SIG-M5 treated with dmso at 0.1 percent for 504 hours (cell line): ENCODE measurements around the gene FNDC3B.
"Not testable (repeated sequence)": the region's sequence is repeated elsewhere in the genome, so short reads cannot be mapped to it uniquely, and the experiment has no call there.

Source experiments
- DNase-seq: peaks from one replicate; lab custom pipeline; 2025; ENCODE audit not compliant: unreplicated experiment; lab: John Stamatoyannopoulos, UW

FNDC3B gene

GRCh38 chr3:172090035-172090434 lies 50.7 kb downstream of the FNDC3B start:
- DNase-seq, result no peak

DNA sequence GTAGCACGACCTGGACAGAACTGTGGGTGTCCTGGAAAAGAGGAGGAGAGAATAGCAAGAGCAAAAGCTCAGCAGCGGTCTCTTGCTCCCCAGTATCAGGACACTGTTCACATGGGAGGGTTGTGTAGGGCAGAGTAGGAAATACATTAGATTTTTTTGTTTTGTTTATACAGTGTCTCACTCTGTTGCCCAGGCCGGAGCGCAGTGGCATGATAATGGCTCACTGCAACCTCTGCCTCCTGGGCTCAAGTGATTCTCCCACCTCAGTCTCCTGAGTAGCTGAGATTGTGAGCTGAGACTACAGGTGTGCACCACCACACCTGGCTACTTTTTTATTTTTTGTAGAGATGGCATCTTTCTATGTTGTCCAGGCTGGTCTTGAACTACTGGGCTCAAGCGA lies 53.3 kb downstream of the FNDC3B start:
- DNase-seq, result no peak

- DNase-seq, result not testable (repeated sequence)
Measured at GRCh38 chr3:172093581-172094443, 54.4 kb downstream of the FNDC3B start.

DNA sequence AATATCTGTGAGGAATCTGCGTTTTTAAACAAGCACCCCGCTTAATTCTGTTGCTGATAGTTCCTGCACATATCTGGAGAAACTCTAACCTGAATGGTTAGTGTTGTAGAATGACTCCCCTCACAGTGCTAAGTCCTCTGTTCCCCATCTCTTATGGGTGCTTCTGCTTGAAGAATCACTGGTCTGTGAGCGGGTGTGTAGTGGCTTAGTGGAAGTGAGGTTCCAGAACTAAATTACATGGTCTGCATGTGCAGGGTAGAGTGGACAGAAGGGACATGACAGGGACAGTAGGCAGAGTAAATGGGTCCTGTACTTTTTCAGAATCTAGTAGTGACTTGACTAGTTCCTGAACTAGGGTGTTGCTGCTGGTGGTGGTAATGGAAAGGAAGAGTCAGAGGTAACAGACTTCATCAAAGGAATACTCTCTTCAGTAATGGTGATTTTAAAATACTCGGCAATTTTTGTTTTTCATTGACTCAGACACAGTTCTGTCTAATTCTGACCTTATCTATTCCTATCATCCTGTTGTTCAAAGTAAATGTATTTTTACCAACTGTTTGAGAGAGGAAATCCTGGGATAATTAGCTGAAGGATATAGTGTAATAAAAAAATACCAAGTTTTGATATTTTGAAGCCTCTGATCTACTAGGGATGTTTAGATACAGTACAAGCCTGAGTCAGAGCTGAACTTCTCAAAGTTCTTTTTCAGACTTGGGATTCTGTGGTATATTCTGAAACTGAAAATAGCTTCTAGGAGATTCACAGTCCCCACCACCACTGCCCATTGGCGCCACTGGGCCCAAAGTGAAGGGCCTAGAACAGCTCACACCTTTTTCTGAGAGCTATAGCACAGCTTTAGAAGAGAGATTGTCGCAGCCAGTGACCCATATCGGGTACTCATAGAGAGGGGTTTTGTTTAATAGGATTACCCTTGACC lies 55.5 kb downstream of the FNDC3B start:
- no peak for DNase-seq

DNA sequence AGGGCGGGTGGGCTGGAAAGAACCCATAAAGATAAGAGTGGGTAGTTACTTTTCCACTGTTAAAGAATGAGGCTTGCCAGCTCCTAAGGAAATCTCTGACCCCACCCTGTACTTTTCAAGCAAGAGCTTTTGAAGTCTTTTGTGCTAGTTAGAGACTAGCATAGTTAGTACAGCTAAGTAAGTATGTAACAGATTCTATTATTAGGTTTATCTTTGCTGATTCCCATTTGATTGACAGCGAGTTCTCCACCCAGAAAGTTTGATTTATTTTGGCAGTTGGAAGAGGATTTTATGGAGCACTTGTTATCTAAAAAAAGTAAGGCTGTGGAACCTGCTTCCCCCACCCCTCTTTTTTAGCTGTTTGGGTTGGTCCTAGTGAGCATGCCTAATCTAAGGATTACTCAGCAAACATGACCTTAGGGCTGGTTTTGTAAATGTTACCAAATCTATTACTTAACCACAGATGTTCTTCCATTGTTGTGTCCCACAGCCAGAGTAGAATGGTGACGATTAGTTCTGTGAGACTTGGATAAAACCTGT lies 57.6 kb downstream of the FNDC3B start:
- peak; percentile 92 for DNase-seq

DNA sequence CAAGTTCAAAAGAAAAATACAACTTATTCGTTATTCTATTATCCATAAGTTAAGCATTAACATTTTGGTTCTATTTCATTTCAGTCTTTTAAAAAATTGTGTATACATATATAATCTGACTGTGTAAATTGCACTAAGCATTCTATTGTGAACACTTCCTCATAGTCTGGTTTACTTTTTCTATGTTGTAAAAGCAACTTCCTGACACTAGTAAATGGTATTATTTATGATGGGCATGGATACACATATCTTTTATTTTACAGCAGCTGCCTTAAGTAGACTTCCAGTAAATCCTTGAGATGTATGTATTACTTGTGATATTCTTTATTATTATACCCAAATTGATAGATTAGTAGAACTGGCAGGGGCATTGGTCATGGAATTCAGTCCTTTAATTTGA lies 58.2 kb downstream of the FNDC3B start:
- no peak for DNase-seq

- DNase-seq, result no peak
Measured at GRCh38 chr3:172098698-172099494, 59.5 kb downstream of the FNDC3B start.

DNA sequence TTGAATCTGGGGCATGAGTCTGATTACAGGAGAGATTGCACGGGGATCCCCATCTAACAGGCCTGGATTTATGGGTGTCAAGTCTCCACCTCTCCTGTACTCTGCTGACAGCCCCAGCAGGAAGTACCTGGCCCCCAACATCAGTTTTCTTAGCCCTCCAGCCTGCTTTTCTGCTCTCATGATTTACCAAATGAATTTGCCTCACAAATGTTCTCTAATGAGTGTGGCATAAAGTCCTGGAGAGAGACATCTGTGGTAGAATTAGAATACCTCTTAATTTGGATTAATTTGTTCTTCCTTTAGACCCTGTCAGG lies 60.1 kb downstream of the FNDC3B start:
- no peak for DNase-seq

GRCh38 chr3:172100482-172100881 lies 61.1 kb downstream of the FNDC3B start:
- DNase-seq, result no peak

- DNase-seq, result no peak
Measured at GRCh38 chr3:172101107-172101506, 61.7 kb downstream of the FNDC3B start.

GRCh38 chr3:172102123-172102882 lies 62.9 kb downstream of the FNDC3B start:
- peak; percentile 31 for DNase-seq

DNA sequence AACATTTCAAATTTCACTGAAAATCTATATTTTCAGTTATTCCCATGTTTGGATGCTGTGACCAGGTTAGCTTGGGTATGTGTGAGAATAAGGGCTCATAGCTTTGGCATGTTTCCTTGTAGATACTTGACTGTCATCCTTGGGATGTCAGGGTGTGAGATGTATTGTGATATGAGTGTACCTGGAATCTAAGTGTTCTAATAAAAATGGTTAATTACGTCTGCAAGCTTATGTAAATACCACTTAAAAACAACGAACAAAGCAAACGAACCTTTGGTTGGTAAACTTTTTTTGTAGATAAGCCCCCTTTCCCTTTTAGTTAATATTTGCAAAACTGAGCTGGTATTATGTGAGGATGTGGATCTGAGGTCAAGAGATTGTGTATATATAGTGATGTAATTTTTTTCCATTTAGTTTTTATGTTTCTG lies 63.5 kb downstream of the FNDC3B start:
- DNase-seq, result no peak

GRCh38 chr3:172103724-172104123 lies 64.3 kb downstream of the FNDC3B start:
- no peak for DNase-seq

DNA sequence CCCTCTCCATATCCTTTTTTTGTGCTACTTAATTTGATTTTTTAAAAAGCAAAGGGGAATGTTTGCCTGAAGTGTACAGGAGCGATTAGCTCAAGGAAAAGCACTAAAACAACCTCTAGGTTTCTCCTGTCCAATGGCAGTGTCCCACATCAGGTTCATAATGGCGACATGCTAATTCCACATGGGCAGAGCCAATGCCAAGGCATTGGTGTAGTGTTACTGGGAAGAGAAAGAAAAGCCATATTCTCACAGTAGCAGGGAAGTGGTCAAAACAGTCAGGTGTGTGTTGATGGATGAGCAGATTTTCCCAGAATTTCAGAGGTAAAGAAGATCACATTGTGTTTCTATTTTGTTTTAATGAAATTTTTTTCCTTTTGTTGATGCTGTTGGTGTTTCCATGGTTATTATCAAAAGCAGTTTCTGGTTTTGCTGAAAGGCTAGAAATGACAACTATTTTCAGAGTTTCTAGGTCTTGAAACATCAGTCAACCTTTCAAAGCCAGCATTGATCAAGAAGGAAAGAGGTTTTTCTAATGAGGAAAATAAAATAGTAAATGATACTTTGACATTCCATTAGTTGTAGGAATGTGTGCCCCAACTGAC lies 65.2 kb downstream of the FNDC3B start:
- DNase-seq, result no peak

DNA sequence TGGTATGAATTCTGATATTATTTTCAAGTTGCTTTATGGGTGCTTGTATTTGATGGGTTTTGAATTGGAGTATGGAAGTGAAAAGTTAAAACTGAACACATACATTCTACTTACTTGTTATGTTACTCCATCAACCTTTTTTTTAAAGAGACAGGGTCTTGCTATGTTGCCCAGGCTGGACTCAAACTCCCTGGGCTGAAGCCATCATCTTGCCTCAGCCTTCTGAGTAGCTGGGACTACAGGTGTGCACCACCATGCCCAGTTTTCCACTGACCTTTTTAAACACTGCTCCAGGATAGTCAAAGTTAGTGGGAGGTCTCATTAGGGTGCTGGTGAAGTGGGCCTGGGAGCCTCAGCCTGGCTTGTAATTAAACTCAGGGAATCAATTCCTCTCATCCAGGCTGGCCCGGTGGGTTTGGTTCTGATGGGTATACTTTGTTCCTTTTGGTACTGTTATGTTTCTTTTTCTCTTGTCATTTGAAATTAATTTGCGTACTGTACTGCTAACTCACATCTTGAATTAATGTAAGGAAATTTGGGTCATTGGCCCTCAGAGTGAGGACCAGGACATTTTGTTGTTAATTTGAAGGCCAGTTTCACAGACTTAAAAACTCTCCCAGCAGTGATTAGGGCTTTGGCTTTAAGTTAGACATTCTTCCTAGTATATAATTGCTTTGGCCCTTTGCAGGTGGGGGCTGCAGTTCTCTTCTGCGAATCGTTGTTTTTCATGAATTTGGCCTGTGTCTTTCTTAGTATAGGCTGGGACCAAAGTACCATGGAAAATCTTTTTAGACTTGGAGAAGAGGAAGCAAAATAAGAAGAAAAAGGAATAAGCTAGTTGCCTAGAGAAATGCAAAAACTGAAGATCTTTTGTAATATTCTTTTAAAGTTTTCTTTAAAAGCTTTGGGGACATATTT lies 66.9 kb downstream of the FNDC3B start:
- DNase-seq, result peak; percentile 82

GRCh38 chr3:172106989-172107388 lies 67.6 kb downstream of the FNDC3B start:
- peak; percentile 97 for DNase-seq

GRCh38 chr3:172107403-172107802 lies 68.0 kb downstream of the FNDC3B start:
- DNase-seq, result peak; percentile 33

- DNase-seq, result no peak
Measured at GRCh38 chr3:172110127-172110779, 70.9 kb downstream of the FNDC3B start.
